Measurements from ENCODE around the gene SLC1A6. TPM values are rescaled to one million over a fixed set of nuclear protein-coding genes. Genes with fewer than 3 reads are reported as not detected.
"Not testable (repeated sequence)": the region's sequence is repeated elsewhere in the genome, so short reads cannot be mapped to it uniquely, and the experiment has no call there.

Gene SLC1A6
- total RNA-seq, 1 donor from 2014 or later: 0.16 TPM

DNA sequence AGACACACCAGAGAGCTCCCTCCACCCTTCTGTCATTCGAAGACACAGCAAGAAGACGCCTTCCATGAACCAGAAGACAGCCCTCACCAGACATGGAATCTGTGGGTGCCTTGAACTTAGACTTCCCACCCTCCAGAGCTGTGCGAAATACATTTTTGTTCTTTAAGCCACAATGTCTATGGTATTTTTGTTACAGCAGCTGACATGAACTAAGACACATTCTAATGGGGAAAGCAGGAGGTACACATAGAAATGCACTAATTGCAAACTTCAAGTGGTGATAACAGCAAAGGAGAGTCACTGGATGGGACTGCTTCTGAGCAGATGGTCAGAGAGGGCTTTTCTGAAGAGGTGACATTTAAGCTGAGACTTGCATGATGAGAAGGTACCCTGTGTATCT, 22.2 kb downstream of the SLC1A6 start:
- DNase-seq (ENCODE audit: low spot score): no peak

DNA sequence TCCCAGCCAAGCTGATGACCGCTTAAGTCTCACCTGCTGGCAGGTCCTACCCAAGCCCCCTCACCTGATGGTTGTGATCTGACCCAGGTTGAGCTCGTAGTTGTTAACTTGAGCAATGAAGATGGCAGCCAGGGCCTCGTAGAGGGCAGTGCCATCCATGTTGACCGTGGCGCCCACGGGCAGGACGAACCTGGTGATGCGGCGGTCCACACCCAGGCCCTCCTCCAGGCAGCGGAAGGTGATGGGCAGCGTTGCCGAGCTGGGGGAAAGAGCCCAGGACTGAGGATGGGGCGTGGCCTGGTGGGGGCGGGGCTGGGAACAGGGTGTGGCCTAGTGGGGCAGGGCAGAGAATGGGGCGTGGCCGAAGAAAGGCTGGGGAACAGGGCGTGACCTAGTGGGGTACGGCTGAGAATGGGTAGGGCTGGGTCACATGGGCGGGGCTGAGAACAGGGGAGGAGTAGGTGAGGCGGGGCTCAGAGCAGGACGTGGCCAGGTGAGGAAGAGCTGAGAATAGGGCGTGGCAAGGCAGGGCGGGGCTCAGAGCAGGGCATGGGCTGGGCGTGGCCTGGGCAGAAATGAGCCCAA, 25.5 kb downstream of the SLC1A6 start:
- no peak for DNase-seq (ENCODE audit: low spot score)

- no peak for DNase-seq (ENCODE audit: low spot score)
Measured at GRCh38 chr19:14952767-14953166, 26.9 kb downstream of the SLC1A6 start.

- DNase-seq (ENCODE audit: low spot score): no peak
Measured at GRCh38 chr19:14950421-14950820, 29.2 kb downstream of the SLC1A6 start.

GRCh38 chr19:14949876-14950275, 29.8 kb downstream of the SLC1A6 start:
- no peak for DNase-seq (ENCODE audit: low spot score)

DNA sequence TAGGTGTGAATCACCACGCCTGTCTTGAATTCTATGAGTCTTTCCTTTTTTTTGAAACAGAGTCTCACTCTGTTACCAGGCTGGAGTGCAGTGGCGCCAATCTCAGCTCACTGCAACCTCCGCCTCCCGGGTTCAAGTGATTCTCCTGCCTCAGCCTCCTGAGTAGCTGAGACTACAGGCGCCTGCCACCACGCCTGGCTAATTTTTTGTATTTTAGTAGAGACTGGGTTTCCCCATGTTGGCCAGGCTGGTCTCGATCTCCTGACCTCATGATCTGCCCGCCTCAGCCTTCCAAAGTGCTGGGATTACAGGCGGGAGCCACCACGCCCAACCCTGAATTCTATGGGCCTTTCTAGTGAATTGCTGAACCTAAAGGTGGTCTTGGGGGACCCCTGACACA, 30.3 kb downstream of the SLC1A6 start:
- DNase-seq (ENCODE audit: low spot score): not testable (repeated sequence)

DNA sequence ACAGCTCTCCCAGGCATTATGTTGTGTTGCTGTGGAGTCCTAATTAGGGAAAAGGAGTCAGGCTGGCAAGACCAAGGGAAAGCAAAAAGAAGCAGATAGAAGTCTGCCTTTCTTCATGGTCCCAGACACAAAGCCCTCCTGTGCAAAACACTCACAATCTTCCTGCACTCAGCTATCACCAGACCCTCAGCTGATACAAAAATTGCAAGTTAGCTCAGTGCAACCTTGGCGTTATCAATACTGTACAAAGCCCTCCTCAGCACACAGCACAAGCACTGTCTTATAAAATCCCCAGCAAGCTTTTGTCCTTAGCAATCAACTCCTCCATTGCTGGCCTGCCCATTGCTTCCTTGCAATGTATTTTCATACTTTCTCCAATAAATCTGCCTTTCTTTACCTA, 35.2 kb downstream of the SLC1A6 start:
- DNase-seq (ENCODE audit: low spot score): no peak

DNA sequence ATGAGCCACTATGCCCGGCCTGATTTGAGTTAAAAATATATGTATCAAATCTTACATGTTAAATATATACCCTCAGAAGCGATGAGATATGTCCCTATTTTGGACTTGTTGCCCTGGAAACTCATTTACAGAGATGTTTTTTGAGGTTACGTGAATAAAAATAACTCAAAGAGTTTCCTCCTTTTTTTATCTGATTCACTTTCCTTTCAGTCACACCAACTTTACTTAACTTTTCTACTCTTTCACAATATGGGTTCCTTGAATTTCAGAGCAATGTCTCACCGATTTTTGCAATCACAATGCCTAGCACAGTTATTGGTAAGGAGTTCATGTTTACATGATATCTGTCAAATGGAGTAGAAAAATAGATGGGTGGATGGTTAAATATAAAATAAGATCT, 36.1 kb downstream of the SLC1A6 start:
- DNase-seq (ENCODE audit: low spot score): no peak

GRCh38 chr19:14941189-14941588, 38.5 kb downstream of the SLC1A6 start, which contains the start of gene OR7C2:
TSS of gene OR7C2 (plus strand) at chr19:14941489. CDS start at chr19:14941489, 0 bp downstream.
- no peak for DNase-seq (ENCODE audit: low spot score)

DNA sequence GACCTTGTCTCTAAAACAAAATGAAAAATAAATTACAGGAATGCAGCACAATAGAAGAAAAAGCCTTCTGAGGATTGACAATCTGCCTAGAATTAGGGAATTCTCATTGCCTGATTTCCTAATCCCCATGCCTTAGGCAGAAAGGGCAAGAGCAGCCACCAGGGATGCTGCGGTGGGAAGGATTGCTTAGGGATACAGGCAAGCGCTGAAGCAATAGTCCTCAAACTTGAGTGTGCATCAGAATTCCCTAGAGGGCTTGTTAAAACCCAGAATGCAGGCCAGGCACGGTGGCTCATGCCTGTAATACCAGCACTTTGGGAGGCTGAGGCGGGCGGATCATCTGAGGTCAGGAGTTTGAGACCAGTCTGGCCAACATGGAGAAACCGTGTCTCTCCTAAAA, 39.4 kb downstream of the SLC1A6 start:
- DNase-seq (ENCODE audit: low spot score): no peak

DNA sequence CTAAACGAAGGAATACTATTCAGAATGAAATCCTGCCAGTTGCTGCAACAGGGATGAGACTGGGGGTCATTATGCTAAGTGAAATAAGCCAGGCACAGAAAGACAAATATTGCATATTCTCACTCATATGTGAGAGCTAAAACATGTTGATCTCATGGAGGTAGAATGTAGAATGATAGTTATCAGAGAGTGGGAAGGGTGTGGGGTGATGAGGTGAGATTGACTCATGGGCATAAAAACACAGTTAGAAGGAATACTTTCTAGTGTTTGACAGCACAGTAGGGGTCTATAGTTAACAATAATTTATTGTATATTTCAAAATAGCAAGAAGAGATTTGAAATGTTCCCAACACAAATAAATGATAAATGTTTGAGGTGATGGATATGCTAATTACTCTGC, 46.2 kb downstream of the SLC1A6 start:
- DNase-seq (ENCODE audit: low spot score): no peak

GRCh38 chr19:14916848-14917247, 62.8 kb downstream of the SLC1A6 start:
- no peak for DNase-seq (ENCODE audit: low spot score)

DNA sequence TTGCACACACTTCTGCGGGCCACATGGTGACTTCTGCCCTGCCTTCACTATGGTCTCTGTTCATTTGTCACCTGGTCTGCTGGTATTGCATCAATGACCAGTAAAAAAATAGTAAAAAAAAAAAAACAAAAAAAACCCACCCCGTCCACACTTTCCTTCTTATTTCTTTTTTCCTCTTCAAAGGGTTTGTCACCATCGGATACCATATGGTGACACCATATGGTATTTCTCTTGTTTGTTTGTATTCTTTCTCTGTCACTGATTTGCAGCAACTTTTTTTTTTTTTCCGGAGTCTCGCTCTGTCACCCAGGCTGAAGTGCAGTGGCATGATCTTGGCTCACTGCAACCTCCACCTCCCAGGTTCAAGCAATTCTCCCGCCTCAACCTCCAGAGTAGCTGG, 64.5 kb downstream of the SLC1A6 start:
- DNase-seq (ENCODE audit: low spot score): no peak

DNA sequence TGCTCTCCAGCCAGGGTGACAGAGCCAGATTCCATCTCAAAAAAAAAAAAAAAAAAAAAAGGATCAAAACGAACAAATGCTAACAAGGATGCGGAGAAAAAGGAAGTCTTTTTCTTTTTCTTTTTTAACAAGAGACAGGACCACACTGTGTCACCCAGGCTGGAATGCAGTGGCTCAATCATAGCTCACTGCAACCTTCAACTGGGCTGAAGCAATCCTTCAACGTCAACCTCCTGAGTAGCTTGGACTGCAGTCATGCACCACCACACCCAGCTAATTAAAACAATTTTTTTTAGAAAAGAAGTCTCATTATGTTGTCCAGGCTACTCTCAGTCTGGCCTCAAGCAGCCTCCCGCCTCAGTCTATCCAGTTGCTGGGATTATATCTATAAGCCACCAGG, 73.0 kb downstream of the SLC1A6 start:
- no peak for DNase-seq (ENCODE audit: low spot score)

DNA sequence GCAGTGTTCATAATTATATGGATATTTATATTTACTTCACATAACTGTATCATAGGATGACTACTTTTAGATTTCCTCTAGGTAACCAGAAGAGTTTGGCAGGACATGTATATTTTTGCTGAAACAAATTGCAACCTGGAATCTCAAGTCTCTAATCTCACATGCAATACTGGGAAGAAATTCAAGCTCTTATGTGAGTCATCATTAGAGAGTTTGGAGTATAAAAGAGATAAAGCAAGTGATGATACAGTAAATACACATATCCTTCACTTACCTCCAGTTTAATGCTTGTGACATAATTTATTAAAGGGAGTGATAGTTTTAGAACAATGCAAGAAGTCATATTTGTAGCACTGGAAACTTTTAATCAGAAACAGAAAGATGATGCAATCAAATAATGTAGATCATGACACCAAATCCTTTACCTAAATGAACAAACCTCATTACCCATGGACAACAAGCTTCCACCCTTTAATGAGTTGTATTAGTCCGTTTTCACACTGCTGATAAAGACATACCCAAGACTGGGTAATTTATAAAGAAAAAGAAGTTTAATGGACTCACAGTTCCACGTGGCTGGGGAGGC, 77.9 kb downstream of the SLC1A6 start:
- no peak for DNase-seq (ENCODE audit: low spot score)

Other genes with a start within 250 kb of the SLC1A6 start
- gene ADGRE2, start 201.3 kb downstream of the SLC1A6 start, total RNA-seq: 10.3 TPM
- gene OR7A5, start 144.7 kb downstream of the SLC1A6 start, total RNA-seq: not detected
- not detected for gene OR7C1, start 144.7 kb downstream of the SLC1A6 start, total RNA-seq
- gene OR7A10, start 130.9 kb downstream of the SLC1A6 start, total RNA-seq: not detected
- not detected for gene OR7A17, start 93.7 kb downstream of the SLC1A6 start, total RNA-seq
- gene OR7C2, start 38.4 kb downstream of the SLC1A6 start, total RNA-seq: not detected
- 0.34 TPM for gene CASP14, start 69.6 kb upstream of the SLC1A6 start, total RNA-seq
- gene OR1I1, start 102.3 kb upstream of the SLC1A6 start, total RNA-seq: not detected
- 20.4 TPM for gene SYDE1, start 127.5 kb upstream of the SLC1A6 start, total RNA-seq
- 125 TPM for gene NOTCH3, start 221.1 kb upstream of the SLC1A6 start, total RNA-seq